NCI-H1092 treated with DMSO at 0.1 percent for 48 hours (cell line): ENCODE results near the gene WNT11.

ENCODE experiments used
- DNase-seq: peaks from one replicate; lab custom pipeline; 2025; lab: John Stamatoyannopoulos, UW

WNT11 gene

GRCh38 chr11:76237914-76238313, 31.6 kb upstream of the WNT11 start:
- DNase-seq = peak; percentile 17

GRCh38 chr11:76237000-76237649, 30.8 kb upstream of the WNT11 start:
- no peak for DNase-seq

GRCh38 chr11:76236092-76236999, 30.0 kb upstream of the WNT11 start:
- peak; percentile 58 for DNase-seq

- peak; percentile 82 for DNase-seq
These were observed 29.2 kb upstream of the WNT11 start for GRCh38 chr11:76235233-76236091.

- no peak for DNase-seq
These were observed 28.3 kb upstream of the WNT11 start for GRCh38 chr11:76234416-76235232.

GRCh38 chr11:76234021-76234415, 27.7 kb upstream of the WNT11 start:
- DNase-seq = no peak

GRCh38 chr11:76233196-76233921, 27.1 kb upstream of the WNT11 start:
- DNase-seq = no peak

GRCh38 chr11:76232026-76232665, 25.8 kb upstream of the WNT11 start:
- no peak for DNase-seq

GRCh38 chr11:76231121-76231738, 24.9 kb upstream of the WNT11 start:
- DNase-seq = no peak

GRCh38 chr11:76230392-76230791, 24.1 kb upstream of the WNT11 start:
- no peak for DNase-seq

- no peak for DNase-seq
These were observed 23.5 kb upstream of the WNT11 start for GRCh38 chr11:76229690-76230240.

GRCh38 chr11:76228875-76229149, 22.5 kb upstream of the WNT11 start:
- no peak for DNase-seq

GRCh38 chr11:76228071-76228874, 22.0 kb upstream of the WNT11 start:
- no peak for DNase-seq

- DNase-seq = no peak
These were observed 20.3 kb upstream of the WNT11 start for GRCh38 chr11:76226626-76227025.

- no peak for DNase-seq
These were observed 18.9 kb upstream of the WNT11 start for GRCh38 chr11:76225122-76225611.

GRCh38 chr11:76224461-76225121, 18.3 kb upstream of the WNT11 start:
- DNase-seq = no peak

- no peak for DNase-seq
These were observed 15.1 kb upstream of the WNT11 start for GRCh38 chr11:76221365-76221764.

- no peak for DNase-seq
These were observed 12.9 kb upstream of the WNT11 start for GRCh38 chr11:76219243-76219642.
